CD4-positive, CD25-positive, alpha-beta regulatory T cell (primary cell): ENCODE measurements around the gene WNT10A. TPM values are rescaled to one million over a fixed set of nuclear protein-coding genes. Genes with fewer than 3 reads are reported as not detected.
A peak's percentile ranks its signal among the peaks of the same experiment; 100 is the strongest.

ENCODE experiments used
- ATAC-seq, 2 donors: fragments of 150-1000 bp; cut with Tn5 transposase; one replicate each; pipeline ENCODE4 v1.10.0; 2021; ENCODE audit warnings: low read depth in 2 of 2, moderate number of reproducible peaks in 2 of 2, moderate library complexity in 1 of 2
- DNase-seq, 3 donors: peaks; one replicate each; pipeline versions ENCODE4 v3.0.0 to v3.0.0-alpha.2; 2012 to 2022; ENCODE audit warnings: mixed read lengths in 1 of 3
- H3K27ac ChIP-seq: one replicate; pipeline ENCODE4 v1.7.0; 2013; ENCODE audit warnings: mild to moderate bottlenecking, low read length; ENCODE audit not compliant: insufficient read depth, poor library complexity, severe bottlenecking
- H3K27me3 ChIP-seq: one replicate; pipeline ENCODE4 v1.7.0; 2013; ENCODE audit warnings: low read length; ENCODE audit not compliant: control insufficient read depth, insufficient read depth
- H3K36me3 ChIP-seq: one replicate; pipeline ENCODE4 v1.7.0; 2013; ENCODE audit warnings: mild to moderate bottlenecking, low read length, moderate library complexity; ENCODE audit not compliant: control insufficient read depth, insufficient read depth
- H3K4me1 ChIP-seq: 2 replicates; pipeline ENCODE4 v1.7.0; 2013; ENCODE audit warnings: mild to moderate bottlenecking, low read length; ENCODE audit not compliant: insufficient read depth, control insufficient read depth, poor library complexity, severe bottlenecking
- H3K4me3 ChIP-seq: one replicate; pipeline ENCODE4 v1.7.0; 2013; ENCODE audit warnings: low read depth, mild to moderate bottlenecking, low read length, moderate library complexity
- H3K9me3 ChIP-seq, 2 experiments: 1 replicate in 1 of 2; 2 replicates in 1 of 2; pipeline ENCODE4 v1.7.0; 2013; ENCODE audit warnings: low read length in 2 of 2, mild to moderate bottlenecking in 1 of 2, moderate library complexity in 1 of 2; ENCODE audit not compliant: control insufficient read depth in 2 of 2
- H3K27ac Mint-ChIP-seq, 3 donors: one replicate each; pipeline ENCODE4 v1.8.0; 2020 to 2022; ENCODE audit warnings: mild to moderate bottlenecking in 3 of 3, mixed read lengths in 3 of 3, moderate library complexity in 2 of 3
- H3K27me3 Mint-ChIP-seq: one replicate; pipeline ENCODE4 v1.8.0; 2022; ENCODE audit warnings: mild to moderate bottlenecking, mixed read lengths
- H3K36me3 Mint-ChIP-seq: one replicate; pipeline ENCODE4 v1.8.0; 2020; ENCODE audit warnings: mixed read lengths
- H3K4me1 Mint-ChIP-seq, 4 donors: one replicate each; pipeline ENCODE4 v1.8.0; 2020 to 2022; ENCODE audit warnings: mixed read lengths in 4 of 4, mild to moderate bottlenecking in 1 of 4
- H3K4me3 Mint-ChIP-seq, 4 donors: one replicate each; pipeline ENCODE4 v1.8.0; 2020 to 2022; ENCODE audit warnings: mild to moderate bottlenecking in 4 of 4, mixed read lengths in 4 of 4, moderate library complexity in 3 of 4
- H3K9me3 Mint-ChIP-seq, 7 donors: one replicate each; pipeline ENCODE4 v1.8.0; 2020 to 2022; ENCODE audit warnings: mixed read lengths in 7 of 7, mild to moderate bottlenecking in 3 of 7, moderate library complexity in 2 of 7
- polyA plus RNA-seq, 4 donors: library from polyadenylated mRNA; unstranded; fragments of 300-500 nt; fragmentation: Illumina TruSeq; gene quantifications; one replicate each; pipeline ENCODE4 v1.2.3, GENCODE V29; 2021
- total RNA-seq: library from RNA; stranded (reverse); gene quantifications from one replicate; pipeline ENCODE4 v1.2.3, GENCODE V29; 2022

WNT10A gene
- total and polyA plus RNA-seq, 5 donors from 2014 or later, result 6.3 to 11.0 (median 9.9) TPM

DNA sequence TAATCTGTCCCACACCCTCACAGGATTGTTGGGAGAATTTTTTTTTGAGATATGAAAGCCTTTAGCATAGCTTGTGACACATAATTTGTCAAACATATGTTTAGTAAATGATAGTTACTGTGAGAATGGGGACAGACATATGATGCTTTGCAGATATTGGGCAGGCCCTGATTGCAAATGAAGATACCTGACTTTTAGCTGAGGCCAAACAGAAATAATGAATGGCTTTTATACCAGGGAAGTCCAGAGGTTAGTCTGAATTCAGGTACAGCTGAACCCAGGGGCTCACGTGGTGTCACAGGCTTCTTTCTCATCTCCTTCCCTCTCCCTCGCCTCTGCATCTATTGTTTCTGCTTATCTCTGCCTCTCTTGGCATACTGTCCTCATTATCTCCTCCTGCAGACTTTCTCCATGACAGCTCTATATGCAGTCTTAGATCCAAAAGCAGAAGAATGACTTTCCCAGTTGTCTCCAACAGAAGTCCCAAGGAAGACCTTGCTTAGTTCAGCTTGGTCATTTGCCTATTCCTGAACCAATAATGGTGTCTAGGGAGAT, 4.9 kb upstream of the WNT10A start:
- H3K27me3 ChIP-seq, result peaks cover 12% of the 10 kb centered on the region
- no peak for ATAC-seq
- Mint-ChIP-seq H3K4me3 (no peak overlapping the region), H3K9me3 (no peaks in the 10 kb centered on the region), H3K36me3 (no peaks in the 10 kb centered on the region), H3K4me1 (peaks cover 0 to 45% (median 24%) of the 10 kb centered on the region in 4 donors), H3K27ac (no peak overlapping the region), H3K27me3 (peaks cover 31% of the 10 kb centered on the region)
- no peak for DNase-seq
- H3K4me3 ChIP-seq, result no peak overlapping the region
- no peak overlapping the region for H3K27ac ChIP-seq
- no peaks in the 10 kb centered on the region for H3K36me3 ChIP-seq
- H3K9me3 ChIP-seq, result no peaks in the 10 kb centered on the region
- H3K4me1 ChIP-seq, result peaks cover 51% of the 10 kb centered on the region

DNA sequence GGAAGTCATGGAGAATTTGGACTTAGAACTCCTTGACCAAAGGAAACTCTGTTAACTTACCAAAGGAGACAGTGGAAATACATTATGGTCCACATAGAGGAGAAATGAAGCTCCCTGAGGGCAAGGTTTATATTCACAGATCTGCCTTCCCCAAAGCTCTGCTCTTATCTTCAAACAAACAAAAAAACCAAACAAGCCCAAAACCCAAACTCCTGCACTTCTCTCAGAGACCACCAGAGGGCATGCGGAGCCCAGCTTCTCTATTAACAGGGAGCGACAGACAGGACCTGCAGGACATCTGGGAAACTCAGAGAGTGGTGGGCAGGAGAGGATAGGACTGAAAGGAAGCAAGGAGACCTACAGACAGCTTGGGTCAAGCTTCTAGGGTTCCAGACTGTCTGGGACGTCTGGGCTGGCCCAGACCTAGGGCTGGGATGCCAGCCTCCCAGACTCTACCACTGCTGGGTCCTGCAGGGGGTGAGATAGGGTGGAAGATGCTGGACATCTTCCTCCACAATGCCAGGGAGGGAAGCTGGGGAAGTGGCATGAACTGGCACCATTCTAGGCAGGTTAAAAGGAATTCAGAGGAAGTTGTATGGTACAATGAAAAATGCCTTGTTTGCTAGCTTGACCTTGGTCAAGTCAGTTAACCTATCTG, 4.0 kb upstream of the WNT10A start:
- no peaks in the 10 kb centered on the region for H3K9me3 Mint-ChIP-seq
- DNase-seq (peak; percentile 58 to 79 (median 72)), ATAC-seq (no peak)
- peak overlapping the region in 2 of 4 donors; percentile 59 to 95 for H3K4me3 Mint-ChIP-seq
- peaks cover 51% of the 10 kb centered on the region for H3K4me1 ChIP-seq
- H3K36me3 Mint-ChIP-seq, result no peaks in the 10 kb centered on the region
- peaks cover 30% of the 10 kb centered on the region for H3K27me3 Mint-ChIP-seq
- no peaks in the 10 kb centered on the region for H3K9me3 ChIP-seq
- peak overlapping the region; percentile 4 for H3K4me3 ChIP-seq
- no peak overlapping the region for H3K27ac ChIP-seq
- no peaks in the 10 kb centered on the region for H3K36me3 ChIP-seq
- H3K4me1 Mint-ChIP-seq, result peaks cover 0 to 48% (median 30%) of the 10 kb centered on the region in 4 donors
- peak overlapping the region in 2 of 3 donors; percentile 70 to 83 for H3K27ac Mint-ChIP-seq
- peaks cover 12% of the 10 kb centered on the region for H3K27me3 ChIP-seq

DNA sequence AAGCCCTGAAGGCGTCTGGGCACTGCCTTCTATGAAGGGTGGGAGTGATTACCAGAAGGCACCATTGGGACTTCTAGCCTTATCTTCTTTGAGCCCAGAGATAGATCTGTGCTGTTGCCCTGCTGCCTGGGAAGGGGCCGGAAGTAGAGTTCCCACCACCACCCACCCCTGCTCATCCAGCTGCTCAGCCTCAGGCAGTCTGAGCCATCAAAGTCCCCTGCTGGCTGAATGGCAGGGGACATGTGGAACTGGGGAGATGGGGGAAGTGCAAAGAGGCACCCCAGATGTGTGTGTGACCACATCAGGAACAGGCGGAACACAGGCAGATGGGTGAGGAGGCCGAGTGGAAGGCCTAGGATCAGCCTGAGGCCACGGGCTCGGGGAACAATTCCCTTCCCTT, 3.3 kb upstream of the WNT10A start:
- H3K27ac ChIP-seq, result no peak overlapping the region
- ATAC-seq (no peak), DNase-seq (no peak)
- Mint-ChIP-seq H3K9me3 (no peaks in the 10 kb centered on the region), H3K4me1 (peaks cover 0 to 48% (median 27%) of the 10 kb centered on the region in 4 donors), H3K36me3 (no peaks in the 10 kb centered on the region), H3K27me3 (peaks cover 24% of the 10 kb centered on the region), H3K4me3 (peak overlapping the region in 1 of 4 donors; percentile 59), H3K27ac (no peak overlapping the region)
- peaks cover 51% of the 10 kb centered on the region for H3K4me1 ChIP-seq
- H3K4me3 ChIP-seq, result no peak overlapping the region
- no peaks in the 10 kb centered on the region for H3K36me3 ChIP-seq
- no peaks in the 10 kb centered on the region for H3K9me3 ChIP-seq
- peaks cover 9% of the 10 kb centered on the region for H3K27me3 ChIP-seq

DNA sequence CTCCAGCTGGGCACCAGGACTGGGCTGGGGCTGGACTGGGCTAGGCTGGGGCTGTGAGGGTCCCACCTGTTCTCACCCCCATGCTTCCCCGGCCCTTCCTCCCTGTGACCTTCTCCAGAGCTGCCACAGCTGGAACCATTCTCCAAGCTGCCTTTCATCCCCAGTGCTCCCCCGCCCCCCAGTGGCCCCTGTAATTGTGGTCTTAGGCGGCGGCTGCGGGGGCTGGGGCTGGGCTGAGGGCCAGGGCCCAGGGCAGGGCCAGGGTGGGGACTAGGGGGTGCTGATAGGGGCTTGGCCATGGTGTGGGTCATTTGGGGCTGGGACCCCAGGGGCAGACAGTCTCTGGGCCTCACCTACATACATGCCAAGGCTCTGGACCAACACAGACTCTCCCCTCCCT, 2.8 kb upstream of the WNT10A start:
- no peak for DNase-seq
- ATAC-seq, result no peak

DNA sequence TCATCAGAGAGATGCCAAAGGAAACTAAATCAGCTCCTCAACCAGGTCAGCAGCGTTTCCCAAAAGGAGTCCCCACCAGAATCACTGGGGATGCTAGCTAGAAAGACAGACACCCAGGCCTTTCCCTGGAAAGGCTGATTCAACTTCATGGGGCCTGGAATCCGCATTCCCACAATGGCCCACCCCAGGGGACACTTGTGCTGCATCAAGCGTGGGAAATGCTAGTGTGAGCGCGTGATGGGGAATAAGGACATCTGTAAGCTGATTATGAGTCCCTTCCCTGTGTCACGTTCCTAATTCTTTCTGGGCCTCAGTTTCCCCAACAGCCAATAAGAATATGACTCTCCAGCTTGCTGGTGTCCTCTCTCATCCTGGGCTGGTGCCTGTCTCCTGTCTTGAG, 2.2 kb upstream of the WNT10A start:
- Histone ChIP-seq H3K4me3 (no peak overlapping the region), H3K36me3 (no peaks in the 10 kb centered on the region), H3K9me3 (no peaks in the 10 kb centered on the region), H3K27ac (peak overlapping the region; percentile 92), H3K4me1 (peaks cover 51% of the 10 kb centered on the region), H3K27me3 (peaks cover 9% of the 10 kb centered on the region)
- no peak overlapping the region for H3K4me3 Mint-ChIP-seq
- no peaks in the 10 kb centered on the region for H3K36me3 Mint-ChIP-seq
- peaks cover 4 to 50% (median 31%) of the 10 kb centered on the region in 4 donors for H3K4me1 Mint-ChIP-seq
- H3K27ac Mint-ChIP-seq, result peak overlapping the region in 1 of 3 donors; percentile 20
- H3K9me3 Mint-ChIP-seq, result no peaks in the 10 kb centered on the region
- peaks cover 15% of the 10 kb centered on the region for H3K27me3 Mint-ChIP-seq
- ATAC-seq (no peak), DNase-seq (no peak)

More for the DNA sequence above, 2.8 kb upstream of the WNT10A start:
- H3K36me3 ChIP-seq, result no peaks in the 10 kb centered on the region
- H3K27me3 ChIP-seq, result peaks cover 9% of the 10 kb centered on the region
- Mint-ChIP-seq H3K4me1 (peaks cover under 1 to 50% (median 29%) of the 10 kb centered on the region in 4 donors), H3K27me3 (peaks cover 19% of the 10 kb centered on the region), H3K9me3 (no peaks in the 10 kb centered on the region), H3K27ac (no peak overlapping the region), H3K4me3 (no peak overlapping the region), H3K36me3 (no peaks in the 10 kb centered on the region)
- no peak overlapping the region for H3K27ac ChIP-seq
- H3K4me3 ChIP-seq, result no peak overlapping the region
- peaks cover 54% of the 10 kb centered on the region for H3K4me1 ChIP-seq
- no peaks in the 10 kb centered on the region for H3K9me3 ChIP-seq

DNA sequence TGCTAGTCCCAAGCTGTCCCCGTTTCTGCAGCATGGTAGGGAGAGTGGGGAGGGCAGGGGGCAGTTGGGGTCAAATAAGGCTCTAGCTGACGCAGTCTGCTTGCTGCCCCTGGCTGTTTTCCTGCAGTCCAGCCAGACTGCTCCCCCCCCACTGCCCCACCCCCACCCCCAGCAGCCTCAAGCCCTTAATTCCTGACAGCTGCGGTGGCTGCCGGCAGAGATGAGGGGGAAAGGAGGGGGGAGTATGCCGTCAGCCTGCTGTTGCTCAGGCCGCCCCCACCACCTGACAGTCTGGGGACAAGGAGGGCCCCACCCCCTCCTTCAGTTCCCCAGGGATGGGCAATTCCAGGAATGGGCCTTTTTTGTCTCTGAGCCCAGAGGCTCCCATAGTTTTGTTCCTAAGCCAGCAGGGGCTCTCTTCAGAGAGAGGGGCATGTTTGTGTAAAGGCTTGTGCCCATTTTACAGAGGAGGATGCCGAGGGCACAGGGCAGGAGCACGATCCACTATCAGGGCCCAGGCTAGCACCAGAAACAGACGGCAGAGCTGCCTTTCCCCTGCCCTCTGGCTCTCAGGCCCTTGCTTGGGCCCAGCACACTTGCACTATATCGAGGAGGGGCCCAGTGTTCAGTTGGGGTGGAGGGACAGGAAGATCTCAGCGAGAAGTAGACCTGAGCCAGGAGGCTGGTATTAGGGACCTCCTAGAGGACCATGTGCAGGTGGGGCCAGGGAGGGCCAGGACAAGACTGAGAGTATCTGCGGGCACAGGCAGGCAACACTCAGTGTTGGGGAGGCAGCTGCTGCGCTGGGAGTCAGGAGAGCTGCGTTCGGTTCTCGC, 1.5 kb upstream of the WNT10A start:
- Histone ChIP-seq H3K36me3 (no peaks in the 10 kb centered on the region), H3K4me3 (peak overlapping the region; percentile 55), H3K27me3 (peaks cover 8% of the 10 kb centered on the region), H3K27ac (peak overlapping the region; percentile 92), H3K9me3 (no peaks in the 10 kb centered on the region), H3K4me1 (peaks cover 51% of the 10 kb centered on the region)
- DNase-seq, result no peak
- peaks cover 13% of the 10 kb centered on the region for H3K27me3 Mint-ChIP-seq
- peaks cover 4 to 53% (median 31%) of the 10 kb centered on the region in 4 donors for H3K4me1 Mint-ChIP-seq
- peak overlapping the region; percentile 91 to 96 (median 92) for H3K4me3 Mint-ChIP-seq
- H3K9me3 Mint-ChIP-seq, result no peaks in the 10 kb centered on the region
- no peaks in the 10 kb centered on the region for H3K36me3 Mint-ChIP-seq
- H3K27ac Mint-ChIP-seq, result peak overlapping the region; percentile 95 to 99 (median 98)
- ATAC-seq, result no peak

DNA sequence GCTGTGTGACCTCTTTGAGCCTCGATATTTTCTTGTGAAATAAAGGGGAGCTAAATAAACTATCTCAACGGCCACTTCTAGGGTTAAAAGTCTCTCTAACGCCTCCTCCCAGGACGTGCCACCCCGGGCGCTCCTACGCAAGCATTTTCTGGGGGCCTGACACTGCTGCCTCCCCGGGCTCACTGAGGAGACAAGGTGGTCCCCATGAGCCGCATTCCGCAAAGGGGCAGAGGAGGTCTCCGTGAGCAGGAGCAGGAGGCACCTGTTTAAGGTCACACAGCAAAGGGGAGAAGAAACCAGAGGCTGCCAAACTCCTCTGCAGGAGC, 913 bp upstream of the WNT10A start:
- Histone ChIP-seq H3K4me1 (peaks cover 57% of the 10 kb centered on the region), H3K36me3 (no peaks in the 10 kb centered on the region), H3K9me3 (no peaks in the 10 kb centered on the region), H3K27me3 (peaks cover 5% of the 10 kb centered on the region), H3K27ac (peak overlapping the region; percentile 92), H3K4me3 (peak overlapping the region; percentile 55)
- Mint-ChIP-seq H3K4me1 (peaks cover 4 to 59% (median 34%) of the 10 kb centered on the region in 4 donors), H3K4me3 (peak overlapping the region; percentile 91 to 96 (median 92)), H3K27ac (peak overlapping the region; percentile 95 to 99 (median 98)), H3K36me3 (no peaks in the 10 kb centered on the region), H3K27me3 (peaks cover 7% of the 10 kb centered on the region), H3K9me3 (no peaks in the 10 kb centered on the region)
- no peak for ATAC-seq
- DNase-seq, result no peak
